Esophagus (tissue), 2 donors: ENCODE results near the gene SBK3. TPM values are rescaled to one million over a fixed set of nuclear protein-coding genes. Genes with fewer than 3 reads are reported as not detected.
"Not testable (repeated sequence)": the region's sequence is repeated elsewhere in the genome, so short reads cannot be mapped to it uniquely, and the experiment has no call there.

Source experiments
- H3K27ac ChIP-seq, 2 donors: one replicate each; pipeline ENCODE4 v1.5.1; 2013; ENCODE audit warnings: low read depth in 2 of 2, mild to moderate bottlenecking in 2 of 2, inconsistent platforms in 1 of 2, low read length in 1 of 2, moderate library complexity in 1 of 2
- H3K27me3 ChIP-seq, 2 donors: one replicate each; pipeline ENCODE4 v1.6.1; 2013; ENCODE audit warnings: low read length in 2 of 2, control low read depth in 1 of 2, mild to moderate bottlenecking in 1 of 2; ENCODE audit not compliant: insufficient read depth in 2 of 2, control insufficient read depth in 1 of 2
- H3K36me3 ChIP-seq, 2 donors: one replicate each; pipeline ENCODE4 v1.6.1; 2013; ENCODE audit warnings: low read length in 1 of 2; ENCODE audit not compliant: control insufficient read depth in 2 of 2, insufficient read depth in 2 of 2
- H3K4me1 ChIP-seq, 2 donors: one replicate each; pipeline ENCODE4 v1.6.1; 2013; ENCODE audit warnings: low read length in 1 of 2; ENCODE audit not compliant: control insufficient read depth in 2 of 2, insufficient read depth in 2 of 2
- H3K4me3 ChIP-seq, 2 donors: one replicate each; pipeline ENCODE4 v1.5.1; 2013; ENCODE audit warnings: low read length in 2 of 2, mild to moderate bottlenecking in 2 of 2, low read depth in 1 of 2, moderate library complexity in 1 of 2
- H3K9me3 ChIP-seq, 2 donors: one replicate each; pipeline ENCODE4 v1.6.1; 2013; ENCODE audit warnings: mild to moderate bottlenecking in 2 of 2, low read depth in 1 of 2, low read length in 1 of 2, moderate library complexity in 1 of 2; ENCODE audit not compliant: control insufficient read depth in 2 of 2, insufficient read depth in 1 of 2
- whole genome bisulfite sequencing, 2 donors: extraction: QIAGEN DNeasy Blood & Tissue Kit; methylation state at CpG; one replicate each; pipeline ENCODE4 v1.1.7; 2013; 5-methylcytosine and 5-hydroxymethylcytosine counted together
- polyA plus RNA-seq, 2 donors: library from polyadenylated mRNA; stranded (reverse); fragments of 200-250 nt; gene quantifications; one replicate each; pipeline ENCODE4 v1.2.3, GENCODE V29; 2013
- donor health status: healthy with polysubstance abuse.
- donor health status: Bipolar disorder and iron deficiency.

Gene SBK3
- polyA plus RNA-seq, 2 donors = 0.09 to 0.18 TPM

DNA sequence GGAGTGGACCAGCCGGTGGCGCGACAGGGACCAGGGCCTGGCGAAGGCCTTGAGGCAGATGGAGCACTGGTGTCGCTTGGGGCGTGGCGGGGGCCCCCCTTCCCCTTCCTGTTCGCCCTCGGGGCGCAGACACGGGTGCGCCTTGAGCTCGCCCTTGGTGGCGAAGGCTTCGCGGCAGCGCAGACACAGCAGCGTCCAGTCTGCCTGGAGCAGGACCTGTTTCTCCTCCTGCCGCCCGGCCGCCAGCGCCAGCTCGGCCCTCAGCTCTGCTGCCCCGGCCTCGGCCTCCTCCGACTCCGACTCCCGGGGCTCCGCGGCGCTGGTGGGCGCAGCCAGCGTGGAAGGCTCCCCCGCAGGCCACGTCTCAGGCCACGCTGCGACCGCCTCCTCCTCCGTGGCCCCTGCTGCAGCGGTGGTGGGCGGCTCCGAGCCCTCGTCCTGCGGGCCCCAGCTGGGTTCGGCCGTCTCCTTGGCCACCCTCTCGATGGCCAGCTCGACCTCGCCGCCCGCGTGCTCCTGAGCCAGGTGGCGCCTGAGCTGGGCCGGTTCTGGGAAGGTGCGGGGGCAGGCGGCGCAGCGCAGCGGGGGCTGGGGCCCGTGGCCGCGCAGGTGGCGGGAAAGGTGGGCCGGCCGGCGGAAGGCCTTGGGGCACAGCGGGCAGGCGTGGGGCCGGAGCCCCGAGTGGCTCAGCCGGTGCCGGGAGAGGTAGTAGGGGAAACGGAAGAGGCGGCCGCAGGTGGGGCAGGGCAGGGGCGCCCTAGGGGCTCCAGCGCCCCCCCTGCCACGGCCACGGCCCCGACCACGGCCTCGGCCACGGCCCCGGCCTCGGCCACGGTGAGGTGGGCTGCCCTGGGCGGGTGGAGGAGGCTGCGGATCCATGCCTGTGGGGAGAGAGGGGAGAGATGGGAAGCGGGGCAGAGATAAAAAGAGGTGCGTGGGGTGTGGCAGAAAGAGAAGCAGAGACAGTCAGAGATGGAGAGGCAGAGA is 33.7 kb upstream of the SBK3 start:
- no peaks in the 10 kb centered on the region for H3K9me3 ChIP-seq
- 93 to 94% methylated on average over 76 to 90 of the region's 90 CpGs for WGBS, 2 donors

DNA sequence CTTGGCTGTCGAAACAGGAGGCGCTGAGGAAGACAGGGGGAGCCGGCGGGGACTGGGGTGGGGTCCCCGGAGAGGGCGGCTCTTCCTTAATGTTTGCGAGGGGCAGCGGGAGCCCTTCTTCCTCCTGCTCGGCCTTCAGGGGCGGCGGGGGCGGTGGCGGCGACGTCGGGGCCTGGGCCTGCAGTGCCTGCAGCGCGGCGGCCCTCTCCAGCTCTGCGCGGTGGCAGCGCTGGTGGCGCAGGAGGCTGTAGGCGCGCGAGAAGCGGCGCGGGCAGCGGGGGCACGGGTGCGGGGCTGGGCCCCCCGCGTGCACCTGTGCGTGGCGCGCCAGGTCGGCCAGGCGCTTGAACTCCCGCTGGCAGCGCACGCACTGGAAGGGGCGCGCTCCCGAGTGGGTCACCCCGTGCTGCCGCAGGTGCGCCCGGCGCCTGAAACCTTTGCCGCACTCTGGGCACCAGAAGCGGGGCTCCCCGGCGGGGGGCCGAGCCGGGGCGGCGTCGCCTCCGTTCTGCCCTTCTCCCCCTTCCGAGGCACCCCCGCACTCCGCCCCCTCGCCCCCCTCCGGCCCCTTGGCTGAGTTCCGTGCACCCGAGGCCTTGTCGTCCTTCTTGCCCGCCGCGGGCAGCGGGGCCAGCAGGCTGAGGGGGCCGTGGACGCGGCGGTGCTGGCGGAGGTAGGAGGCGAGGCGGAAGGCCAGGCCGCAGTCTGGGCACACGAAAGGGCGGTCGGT is 32.9 kb upstream of the SBK3 start:
- 95 to 96% methylated on average over 78 to 83 of the region's 83 CpGs for WGBS, 2 donors
- Histone ChIP-seq H3K4me1 (peaks cover 0 to 4% of the 10 kb centered on the region in 2 donors), H3K27me3 (no peaks in the 10 kb centered on the region), H3K4me3 (no peak overlapping the region), H3K27ac (no peak overlapping the region), H3K9me3 (no peaks in the 10 kb centered on the region), H3K36me3 (peaks cover 4 to 9% of the 10 kb centered on the region in 2 donors)

More for the DNA sequence above, 33.7 kb upstream of the SBK3 start:
- Histone ChIP-seq H3K27me3 (no peaks in the 10 kb centered on the region), H3K4me3 (peak overlapping the region in 1 of 2 donors; percentile 68), H3K36me3 (peaks cover 4 to 9% of the 10 kb centered on the region in 2 donors), H3K4me1 (peaks cover 0 to 4% of the 10 kb centered on the region in 2 donors), H3K27ac (no peak overlapping the region)

DNA sequence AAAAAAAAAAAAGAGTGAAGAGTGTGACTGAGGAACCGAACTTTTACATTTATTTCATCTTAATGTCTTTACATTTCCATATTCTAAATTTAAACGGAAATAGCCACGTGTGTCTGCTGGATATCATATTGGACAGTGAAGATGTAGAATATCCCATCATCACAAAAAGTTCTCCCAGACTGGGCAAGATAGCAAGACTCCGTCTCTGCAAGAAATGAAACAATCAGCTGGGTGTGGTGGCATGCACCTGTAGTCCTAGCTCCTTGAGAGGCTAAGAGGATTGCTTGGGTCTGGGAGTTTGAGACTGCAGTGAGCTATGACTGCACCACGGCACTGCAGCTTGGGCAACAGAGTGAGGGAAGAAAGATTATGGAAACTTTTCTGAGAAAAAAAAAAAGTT is 31.4 kb upstream of the SBK3 start:
- H3K27ac ChIP-seq = no peak overlapping the region
- no peak overlapping the region for H3K4me3 ChIP-seq
- H3K27me3 ChIP-seq = no peaks in the 10 kb centered on the region
- WGBS, 2 donors = 89 to 93% methylated on average over 5 of the region's 5 CpGs
- no peaks in the 10 kb centered on the region for H3K9me3 ChIP-seq
- H3K4me1 ChIP-seq = peaks cover 0 to 3% of the 10 kb centered on the region in 2 donors
- H3K36me3 ChIP-seq = peaks cover 4 to 9% of the 10 kb centered on the region in 2 donors

DNA sequence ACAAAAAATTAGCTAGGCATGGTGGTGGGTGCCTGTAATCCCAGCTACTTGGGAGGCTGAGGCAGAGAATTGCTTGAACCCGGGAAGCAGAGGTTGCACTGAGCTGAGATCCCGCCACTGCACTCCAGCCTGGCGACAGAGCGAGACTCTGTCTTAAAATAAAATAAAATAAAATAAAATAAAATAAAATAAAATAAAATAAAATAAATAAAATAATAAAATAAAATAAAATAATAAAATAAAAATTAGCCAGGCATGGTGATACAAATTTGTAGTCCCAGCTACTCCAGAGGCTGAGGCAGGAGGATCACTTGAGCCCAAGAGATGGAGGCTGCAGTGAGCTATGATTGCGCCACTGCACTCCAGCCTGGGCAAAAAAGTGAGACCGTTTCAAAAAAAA is 28.6 kb upstream of the SBK3 start:
- not testable (repeated sequence) for H3K27me3 ChIP-seq, H3K4me3 ChIP-seq, H3K4me1 ChIP-seq, H3K27ac ChIP-seq, H3K36me3 ChIP-seq, H3K9me3 ChIP-seq
- WGBS, 2 donors = 74 to 89% methylated on average over 4 to 6 of the region's 6 CpGs

DNA sequence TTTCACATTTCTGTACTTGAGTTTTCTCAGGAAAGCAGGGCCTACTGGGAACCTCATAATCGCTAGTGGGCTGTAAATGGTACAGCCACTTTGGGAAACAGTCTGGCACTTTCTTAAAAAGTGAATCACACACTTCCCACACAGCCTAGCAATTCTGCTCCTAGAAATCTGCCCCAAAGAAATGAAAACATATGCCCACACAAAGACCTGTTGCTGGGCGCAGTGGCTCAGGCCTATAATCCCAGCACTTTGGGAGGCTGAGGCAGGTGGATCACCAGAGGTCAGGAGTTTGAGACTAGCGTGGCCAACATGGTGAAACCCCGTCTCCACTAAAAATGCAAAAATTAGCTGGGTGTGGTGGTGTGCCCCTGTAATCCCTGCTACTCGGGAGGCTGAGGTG is 24.1 kb upstream of the SBK3 start:
- 93% methylated on average over 5 of the region's 5 CpGs for WGBS, 2 donors
- H3K36me3 ChIP-seq = not testable (repeated sequence)

DNA sequence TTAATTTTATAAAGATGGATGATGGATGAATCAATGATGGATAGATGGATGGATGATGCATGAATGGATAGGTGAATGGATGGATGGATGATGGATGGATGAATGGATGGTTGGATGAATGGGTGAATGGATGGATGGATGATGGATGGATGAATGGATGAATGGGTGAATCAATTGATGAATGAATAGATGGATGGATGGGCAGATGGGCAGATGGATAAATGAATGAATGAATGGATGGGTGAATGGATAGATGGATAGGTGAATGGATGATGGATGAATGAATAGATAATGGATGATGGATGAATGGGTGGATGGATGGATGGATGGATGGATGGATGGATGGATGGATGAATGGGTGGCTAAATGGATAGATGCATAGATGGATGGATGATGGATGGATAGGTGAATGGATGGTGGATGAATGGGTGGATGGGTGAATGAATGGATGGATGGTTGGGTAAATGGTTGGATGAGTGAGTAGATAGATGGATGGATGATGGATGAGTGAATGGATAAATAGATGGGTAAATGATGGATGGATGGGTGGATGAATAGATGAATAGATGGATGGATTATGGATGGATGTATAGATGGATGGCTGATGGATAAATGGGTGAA is 22.5 kb upstream of the SBK3 start:
- Histone ChIP-seq H3K4me3 (no peak overlapping the region), H3K27me3 (peaks cover 0 to 3% of the 10 kb centered on the region in 2 donors), H3K27ac (no peak overlapping the region), H3K4me1 (no peaks in the 10 kb centered on the region), H3K36me3 (no peaks in the 10 kb centered on the region), H3K9me3 (no peaks in the 10 kb centered on the region)

More for the DNA sequence above, 24.1 kb upstream of the SBK3 start:
- not testable (repeated sequence) for H3K4me3 ChIP-seq, H3K27me3 ChIP-seq, H3K4me1 ChIP-seq, H3K27ac ChIP-seq, H3K9me3 ChIP-seq

DNA sequence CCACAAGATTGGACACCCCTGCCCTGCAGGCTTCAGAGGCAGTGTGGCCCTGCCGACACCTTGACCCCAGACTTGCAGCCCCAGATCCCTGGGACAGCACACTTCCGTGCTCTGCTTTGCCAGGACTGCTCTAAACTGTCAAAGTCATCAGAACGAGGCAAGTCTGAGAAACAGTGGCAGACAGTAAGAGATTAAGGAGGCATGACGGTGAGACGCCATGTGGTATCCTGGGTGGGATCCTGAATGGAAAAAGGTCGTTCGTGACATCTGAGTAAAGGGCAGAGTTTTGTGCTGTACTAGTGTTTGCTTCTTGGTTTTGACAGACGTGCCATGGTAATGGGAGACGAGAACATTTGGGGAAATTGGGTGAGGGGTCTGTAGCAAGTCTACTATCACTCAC is 21.5 kb upstream of the SBK3 start:
- peaks cover 0 to 3% of the 10 kb centered on the region in 2 donors for H3K27me3 ChIP-seq
- H3K4me1 ChIP-seq = no peaks in the 10 kb centered on the region
- H3K27ac ChIP-seq = no peak overlapping the region
- H3K9me3 ChIP-seq = no peaks in the 10 kb centered on the region
- WGBS, 2 donors = 37 to 41% methylated on average over 9 of the region's 9 CpGs
- H3K4me3 ChIP-seq = no peak overlapping the region
- no peaks in the 10 kb centered on the region for H3K36me3 ChIP-seq

DNA sequence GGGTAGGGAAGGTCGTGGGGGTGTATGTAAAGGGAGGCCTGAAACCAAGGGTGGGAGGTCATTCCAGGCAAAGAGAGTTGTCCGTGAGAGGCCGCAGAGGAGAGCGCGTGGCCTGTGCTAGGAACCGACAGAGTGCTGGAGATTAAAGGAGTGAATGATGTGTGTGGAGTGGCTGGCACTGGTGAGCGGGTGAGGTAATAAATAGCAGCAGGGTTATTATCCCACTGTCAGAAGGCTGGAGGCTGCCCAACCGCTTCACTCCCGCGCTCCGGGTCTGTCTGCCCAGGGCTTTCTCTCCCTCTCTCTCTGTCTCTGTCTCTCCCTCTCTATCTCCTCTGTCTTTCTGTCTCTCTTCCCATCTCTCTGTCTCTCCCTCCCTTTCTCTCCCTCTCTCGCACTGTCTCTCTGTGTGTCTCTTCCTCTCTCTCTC is 17.9 kb upstream of the SBK3 start:
- Histone ChIP-seq H3K27ac (no peak overlapping the region), H3K4me3 (no peak overlapping the region), H3K27me3 (peaks cover 0 to 3% of the 10 kb centered on the region in 2 donors), H3K4me1 (no peaks in the 10 kb centered on the region), H3K9me3 (peaks cover 0 to 6% of the 10 kb centered on the region in 2 donors), H3K36me3 (no peaks in the 10 kb centered on the region)
- WGBS, 2 donors = 31 to 36% methylated on average over 12 of the region's 12 CpGs

DNA sequence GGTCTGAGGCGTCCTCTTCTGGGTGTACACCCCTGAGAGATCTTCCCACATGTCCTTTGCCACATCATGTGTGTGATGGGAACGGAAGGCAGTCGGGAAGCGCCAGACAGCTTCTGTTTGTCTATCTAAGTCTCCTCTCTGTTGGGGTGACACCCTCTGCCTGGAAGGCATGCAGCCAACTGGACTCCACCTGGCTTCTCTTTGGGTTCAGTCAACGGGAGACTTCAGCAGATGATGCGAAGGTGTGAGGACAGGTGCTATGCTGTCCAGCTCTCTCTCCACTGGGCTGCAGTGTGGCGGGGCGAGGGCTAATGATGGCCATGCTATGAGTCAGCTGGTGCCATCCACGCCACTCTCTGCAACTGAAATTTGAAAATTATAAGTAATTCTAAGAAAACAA is 14.3 kb upstream of the SBK3 start:
- H3K36me3 ChIP-seq = no peaks in the 10 kb centered on the region
- H3K4me1 ChIP-seq = no peaks in the 10 kb centered on the region
- no peak overlapping the region for H3K27ac ChIP-seq
- H3K27me3 ChIP-seq = peaks cover 0 to 3% of the 10 kb centered on the region in 2 donors
- H3K9me3 ChIP-seq = peaks cover 0 to 6% of the 10 kb centered on the region in 2 donors
- no peak overlapping the region for H3K4me3 ChIP-seq
- WGBS, 2 donors = 74 to 77% methylated on average over 9 of the region's 9 CpGs
